Renal pelvis (tissue), 12 donors: Measurements from ENCODE around the gene C5orf63. TPM values are rescaled to one million over a fixed set of nuclear protein-coding genes. Genes with fewer than 3 reads are reported as not detected.
"Not testable (repeated sequence)": the region's sequence is repeated elsewhere in the genome, so short reads cannot be mapped to it uniquely, and the experiment has no call there.

Source experiments
- DNase-seq: peaks from one replicate; pipeline ENCODE4 v3.0.0-alpha.2; 2013
- long read RNA-seq, 16 experiments: transcript quantifications; one replicate each; lab custom pipeline, GENCODE V29; 2026
- polyA plus RNA-seq, 3 donors: library from polyadenylated mRNA; unstranded; fragments of 120-200 nt; gene quantifications; one replicate each; pipeline ENCODE4 v1.2.1, GENCODE V29; 2013; ENCODE audit not compliant: insufficient read length in 3 of 3

C5orf63 gene
- polyA plus RNA-seq = 10 to 100 TPM in 2 of 3 donors, 1 to 10 TPM in 1; 9.8 to 21.1 (median 15.5) TPM
- long read RNA-seq, donor 1, full-length matches to known transcripts = 9 of 9 reads
- long read RNA-seq, donor 1, partial matches to known transcripts = 0 of 9 reads
- long read RNA-seq, donor 1, other reads (novel, unspliced or antisense) = 0 of 9 reads
- long read RNA-seq, donor 2 = 0 reads
- long read RNA-seq, donor 3 = 0 reads
- long read RNA-seq, donor 4, full-length matches to known transcripts = 3 of 3 reads
- long read RNA-seq, donor 4, partial matches to known transcripts = 0 of 3 reads
- long read RNA-seq, donor 4, other reads (novel, unspliced or antisense) = 0 of 3 reads
- long read RNA-seq, donor 5, full-length matches to known transcripts = 2 of 2 reads
- long read RNA-seq, donor 5, partial matches to known transcripts = 0 of 2 reads
- long read RNA-seq, donor 5, other reads (novel, unspliced or antisense) = 0 of 2 reads
- long read RNA-seq, donor 6, partial matches to known transcripts = 0 of 1 reads
- long read RNA-seq, donor 6, other reads (novel, unspliced or antisense) = 0 of 1 reads
- long read RNA-seq, donor 7, full-length matches to known transcripts = 1 of 1 reads
- long read RNA-seq, donor 7, partial matches to known transcripts = 0 of 1 reads
- long read RNA-seq, donor 7, other reads (novel, unspliced or antisense) = 0 of 1 reads
- long read RNA-seq, donor 8, full-length matches to known transcripts = 3 of 3 reads
- long read RNA-seq, donor 8, partial matches to known transcripts = 0 of 3 reads
- long read RNA-seq, donor 8, other reads (novel, unspliced or antisense) = 0 of 3 reads
- long read RNA-seq, donor 9, full-length matches to known transcripts = 10 of 10 reads
- long read RNA-seq, donor 9, partial matches to known transcripts = 0 of 10 reads
- long read RNA-seq, donor 9, other reads (novel, unspliced or antisense) = 0 of 10 reads
- long read RNA-seq, donor 10, full-length matches to known transcripts = 3 of 3 reads
- long read RNA-seq, donor 10, partial matches to known transcripts = 0 of 3 reads
- long read RNA-seq, donor 10, other reads (novel, unspliced or antisense) = 0 of 3 reads
- long read RNA-seq, donor 11, full-length matches to known transcripts = 2 of 2 reads
- long read RNA-seq, donor 11, partial matches to known transcripts = 0 of 2 reads
- long read RNA-seq, donor 11, other reads (novel, unspliced or antisense) = 0 of 2 reads
- long read RNA-seq, donor 12, full-length matches to known transcripts = 4 of 4 reads
- long read RNA-seq, donor 12, partial matches to known transcripts = 0 of 4 reads
- long read RNA-seq, donor 12, other reads (novel, unspliced or antisense) = 0 of 4 reads
- long read RNA-seq, donor 13, partial matches to known transcripts = 0 of 1 reads
- long read RNA-seq, donor 13, other reads (novel, unspliced or antisense) = 0 of 1 reads
- long read RNA-seq, donor 14, full-length matches to known transcripts = 2 of 7 reads
- long read RNA-seq, donor 14, partial matches to known transcripts = 5 of 7 reads
- long read RNA-seq, donor 14, other reads (novel, unspliced or antisense) = 0 of 7 reads
- long read RNA-seq, donor 15, full-length matches to known transcripts = 6 of 12 reads
- long read RNA-seq, donor 15, partial matches to known transcripts = 6 of 12 reads
- long read RNA-seq, donor 15, other reads (novel, unspliced or antisense) = 0 of 12 reads
- long read RNA-seq, donor 16, full-length matches to known transcripts = 2 of 2 reads
- long read RNA-seq, donor 16, partial matches to known transcripts = 0 of 2 reads
- long read RNA-seq, donor 16, other reads (novel, unspliced or antisense) = 0 of 2 reads

GRCh38 chr5:127072861-127073846 is at the start of gene C5orf63:
C5orf63 (minus strand) TSS chr5:127073502; CDS start chr5:127058995, 14,507 bp downstream.
- peak; percentile 39 for DNase-seq

- no peak for DNase-seq
Observed at GRCh38 chr5:127112347-127112864, 39.1 kb upstream of the C5orf63 start.

GRCh38 chr5:127111112-127111511 is 37.8 kb upstream of the C5orf63 start:
- DNase-seq = no peak

GRCh38 chr5:127108624-127109260 is 35.4 kb upstream of the C5orf63 start:
- DNase-seq = not testable (repeated sequence)

- no peak for DNase-seq
Observed at GRCh38 chr5:127101935-127102334, 28.6 kb upstream of the C5orf63 start.

GRCh38 chr5:127101533-127101932 is 28.2 kb upstream of the C5orf63 start:
- DNase-seq = no peak

GRCh38 chr5:127098241-127098640 is 24.9 kb upstream of the C5orf63 start:
- no peak for DNase-seq

- DNase-seq = no peak
Observed at GRCh38 chr5:127097278-127097677, 24.0 kb upstream of the C5orf63 start.

GRCh38 chr5:127096328-127096993 is 23.2 kb upstream of the C5orf63 start:
- DNase-seq = no peak

- no peak for DNase-seq
Observed at GRCh38 chr5:127094161-127094814, 21.0 kb upstream of the C5orf63 start.

GRCh38 chr5:127092690-127093089 is 19.4 kb upstream of the C5orf63 start:
- no peak for DNase-seq

GRCh38 chr5:127089191-127089590 is 15.9 kb upstream of the C5orf63 start:
- no peak for DNase-seq

- no peak for DNase-seq
Observed at GRCh38 chr5:127088251-127088650, 14.9 kb upstream of the C5orf63 start.

GRCh38 chr5:127086589-127086988 is 13.3 kb upstream of the C5orf63 start:
- no peak for DNase-seq

GRCh38 chr5:127085796-127086195 is 12.5 kb upstream of the C5orf63 start:
- DNase-seq = no peak

- DNase-seq = no peak
Observed at GRCh38 chr5:127085371-127085770, 12.1 kb upstream of the C5orf63 start.

- DNase-seq = no peak
Observed at GRCh38 chr5:127084656-127085055, 11.4 kb upstream of the C5orf63 start.
